OCI-LY3 (cell line): ENCODE results near the gene SHISA4.

ENCODE experiments used
- CTCF ChIP-seq: fragments of 200-600, 300-600 bp; sonication (generic); IDR thresholded peaks from 2 replicates; pipeline ENCODE4 v1.5.1; 2014; ENCODE audit warnings: antibody characterized with exemption, low read length, low read depth
- EZH2phosphoT487 ChIP-seq: fragments of 200-600 bp; shearing (Covaris generic); IDR thresholded peaks from 2 replicates; pipeline ENCODE4 v1.6.1; 2018; ENCODE audit warnings: antibody characterized with exemption, mixed run types, low read depth

- TF ChIP-seq CTCF: no peak
- TF ChIP-seq EZH2phosphoT487: no peak
Measured at GRCh38 chr1:201925301-201925567, 36.5 kb downstream of the SHISA4 start.
